GM19467 (cell line): ENCODE data around the gene SLC9A6.
"Not testable (repeated sequence)": the region's sequence is repeated elsewhere in the genome, so short reads cannot be mapped to it uniquely, and the experiment has no call there.

Experiments
- ATAC-seq: cut with Tn5 transposase; IDR thresholded peaks from one replicate; pipeline ENCODE4 v1.9.1; 2021; ENCODE audit warnings: mild to moderate bottlenecking, moderate library complexity; ENCODE audit not compliant: unreplicated experiment

SLC9A6 gene

DNA sequence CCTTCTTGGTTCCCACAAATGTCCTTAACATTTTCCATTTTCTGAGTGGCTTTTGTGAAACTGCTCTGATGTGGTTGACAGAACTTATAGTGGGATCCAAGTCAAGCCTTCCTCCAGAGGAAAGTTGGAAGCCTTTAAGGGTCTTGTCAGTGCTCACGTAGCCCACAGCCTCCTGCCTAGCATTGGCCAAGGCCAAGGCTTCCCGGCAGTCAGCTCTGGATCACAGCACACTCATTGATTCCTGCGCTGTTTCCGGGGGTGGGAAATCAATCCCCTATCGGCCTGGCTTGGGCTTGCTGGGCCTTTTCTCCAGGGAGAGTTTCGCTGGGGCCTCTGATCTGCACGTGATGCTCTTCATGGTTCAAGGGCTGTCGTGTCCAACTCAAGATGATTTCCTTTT is 76.1 kb downstream of the SLC9A6 start:
- ATAC-seq, result no peak

DNA sequence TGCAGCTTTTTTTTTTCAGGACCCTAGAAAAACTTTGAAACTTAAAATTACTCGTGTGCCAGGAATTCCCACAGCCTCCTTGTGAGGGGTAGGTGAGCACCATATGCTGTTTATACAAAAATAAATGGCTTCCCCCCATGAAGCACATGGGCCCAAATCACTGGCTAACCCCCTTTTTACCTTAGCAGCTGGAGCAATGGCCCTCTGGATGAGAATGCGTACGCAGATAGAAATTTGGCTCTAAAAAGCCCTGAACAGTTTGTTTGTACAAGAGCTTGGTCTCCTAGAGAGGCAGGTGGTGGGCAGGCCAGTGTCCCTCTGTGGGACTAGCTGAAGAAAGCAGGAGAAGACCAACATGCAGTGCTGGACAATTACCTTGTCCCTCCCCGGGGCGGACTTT is 76.5 kb downstream of the SLC9A6 start:
- no peak for ATAC-seq

DNA sequence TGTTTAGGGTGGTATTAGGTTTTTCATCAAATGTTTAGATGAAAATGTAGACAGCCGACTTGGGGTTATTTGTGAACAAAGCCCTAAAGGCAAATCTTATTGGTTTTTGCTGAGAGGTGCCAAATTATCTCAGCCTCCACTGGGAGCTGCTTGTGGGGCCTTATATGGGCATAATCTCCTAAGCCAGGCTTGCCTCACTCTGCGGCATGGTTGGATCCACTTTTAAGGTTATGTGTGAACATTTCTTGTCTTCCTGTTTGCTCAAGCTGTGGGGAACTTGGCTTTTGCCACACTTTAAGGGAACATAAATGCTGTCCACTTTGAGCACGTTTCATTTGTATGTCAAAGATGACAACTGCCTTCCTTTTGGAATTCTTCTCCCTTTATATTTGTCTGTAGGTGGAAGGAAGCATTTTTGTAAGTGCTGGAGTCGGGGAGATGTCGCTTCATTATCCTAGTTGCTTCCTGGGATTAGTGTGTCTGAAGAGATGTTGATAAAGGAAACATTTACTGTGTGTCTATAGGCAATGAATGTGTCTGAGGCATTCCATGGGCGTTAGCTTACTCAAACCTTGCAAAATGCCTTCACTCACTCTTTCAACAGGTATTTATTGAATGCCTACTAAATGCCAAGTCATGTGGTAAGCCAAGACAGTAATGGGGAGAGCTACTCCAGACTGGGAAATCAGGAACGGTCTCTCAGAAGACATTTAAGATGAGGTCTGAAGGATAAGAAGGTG is 78.3 kb downstream of the SLC9A6 start:
- no peak for ATAC-seq

DNA sequence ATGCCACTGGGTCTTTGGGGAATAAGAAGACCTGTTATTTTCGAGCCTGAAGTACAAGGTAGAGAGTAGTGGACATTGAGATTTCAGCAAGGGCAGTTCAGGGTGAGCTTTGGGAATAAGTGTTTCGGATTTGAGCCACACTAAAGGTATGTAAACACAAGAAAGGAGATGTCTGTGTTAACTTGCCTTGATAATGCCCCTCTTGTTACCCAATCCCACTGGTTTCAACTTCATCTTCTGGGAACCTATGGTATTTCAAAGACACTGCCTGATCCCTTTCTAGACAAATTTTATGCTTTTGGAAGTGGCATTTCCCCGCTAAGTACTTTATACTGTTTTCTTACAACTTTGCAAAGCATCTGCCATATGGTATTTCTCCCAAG is 79.4 kb downstream of the SLC9A6 start:
- no peak for ATAC-seq

DNA sequence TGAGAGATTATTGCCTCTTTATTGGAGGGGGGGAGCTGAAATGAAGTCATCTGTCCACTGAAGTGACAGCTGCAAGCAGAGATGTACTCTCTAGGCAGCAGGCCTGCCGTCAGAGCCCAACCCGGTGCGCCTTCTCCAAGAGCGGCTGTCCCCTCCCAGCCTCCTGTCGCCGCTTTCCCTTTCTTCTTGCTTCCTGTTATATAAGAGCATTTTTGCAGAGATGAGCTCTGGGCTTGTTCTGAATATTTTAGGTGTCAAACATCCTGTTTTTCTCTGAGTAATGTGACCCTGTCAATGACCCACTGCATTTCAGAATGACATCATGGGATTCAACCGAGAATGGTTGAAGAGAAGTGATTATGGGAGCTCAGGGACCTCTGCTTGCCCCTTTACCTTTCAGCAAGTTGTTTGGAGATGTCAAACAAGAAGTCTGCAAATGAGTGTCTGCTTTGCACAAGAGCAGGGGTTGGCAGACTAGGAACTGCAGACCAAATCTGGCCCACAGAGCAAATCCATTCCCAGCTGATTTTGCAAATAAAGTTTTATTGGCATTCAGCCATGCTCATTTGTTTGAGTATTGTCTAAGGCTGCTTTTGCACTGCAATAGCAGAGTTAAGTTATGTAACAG is 79.9 kb downstream of the SLC9A6 start:
- no peak for ATAC-seq

DNA sequence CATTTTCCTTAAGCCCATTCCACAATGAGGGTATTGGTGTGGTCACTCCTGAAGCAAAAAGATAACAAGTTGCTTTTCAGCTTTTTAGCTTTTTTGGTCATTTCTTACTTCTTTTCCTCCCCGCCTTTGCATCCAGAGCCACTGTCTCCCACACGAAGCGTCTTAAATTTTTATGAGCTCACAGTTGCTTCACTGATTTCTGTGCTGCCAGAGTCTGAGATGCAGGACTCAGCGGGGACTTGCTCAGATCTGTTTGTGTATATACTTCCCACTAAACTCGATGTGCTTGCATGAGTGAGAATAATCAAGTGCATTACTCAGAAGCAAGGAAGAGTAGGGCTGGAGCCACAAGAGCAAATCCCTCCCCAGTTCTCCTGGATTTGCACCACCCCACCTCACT is 81.9 kb downstream of the SLC9A6 start:
- ATAC-seq, result no peak

DNA sequence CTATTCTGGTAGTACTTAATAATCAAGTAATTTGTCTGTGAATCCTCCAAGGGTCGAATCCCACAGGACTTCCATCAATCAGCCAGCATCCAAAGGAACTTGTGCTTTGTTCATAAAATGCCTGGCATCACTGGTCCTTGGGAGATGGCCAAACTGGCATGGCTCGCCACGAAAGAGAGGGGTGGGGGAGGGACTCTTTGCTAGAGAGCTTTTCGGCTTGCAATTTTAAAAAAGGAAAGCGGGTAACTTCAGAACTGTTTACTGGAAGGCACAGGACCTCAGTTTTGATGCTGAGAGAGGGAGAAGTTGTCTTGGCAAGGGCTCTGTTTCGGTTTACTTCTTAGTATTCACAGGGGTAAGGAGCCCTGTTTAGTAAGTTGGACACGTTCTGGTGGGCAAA is 82.7 kb downstream of the SLC9A6 start:
- ATAC-seq, result no peak

DNA sequence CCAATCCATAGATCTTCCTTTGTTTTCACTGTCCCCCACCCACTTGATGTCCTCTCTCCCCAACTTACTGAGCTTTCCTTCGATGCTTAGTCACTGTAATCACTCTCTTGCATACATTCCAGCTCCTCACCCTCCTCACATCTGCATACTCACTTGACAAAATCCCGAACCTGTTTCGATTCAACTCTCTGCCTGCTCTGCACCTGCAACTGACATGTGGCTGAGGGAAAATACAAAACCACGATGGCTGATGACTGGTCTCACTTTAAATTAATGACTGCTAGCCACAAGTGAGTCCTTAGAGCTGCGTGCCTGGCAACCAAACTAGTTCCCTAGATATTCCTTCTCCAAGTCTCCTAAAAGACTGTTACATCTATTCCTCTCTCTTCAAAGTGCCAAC is 91.7 kb downstream of the SLC9A6 start:
- no peak for ATAC-seq

DNA sequence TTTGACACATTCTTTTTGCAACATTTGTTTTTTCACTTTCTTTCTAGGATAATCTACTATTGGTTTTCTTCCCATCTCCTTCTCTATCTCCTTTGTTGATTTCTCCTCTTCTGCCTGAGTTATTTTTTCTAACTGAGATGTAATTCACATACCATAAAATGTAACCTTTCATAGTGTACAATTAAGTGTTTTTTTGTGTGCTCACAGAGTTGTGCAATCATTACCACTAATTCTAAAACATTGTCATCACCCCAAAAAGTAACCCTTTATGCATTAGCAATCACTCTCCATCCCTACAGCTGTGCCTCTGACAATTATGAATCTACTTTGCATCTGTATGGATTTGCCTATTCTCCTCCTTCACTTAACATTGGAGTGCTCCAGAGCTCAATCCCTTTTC is 95.5 kb downstream of the SLC9A6 start:
- no peak for ATAC-seq

DNA sequence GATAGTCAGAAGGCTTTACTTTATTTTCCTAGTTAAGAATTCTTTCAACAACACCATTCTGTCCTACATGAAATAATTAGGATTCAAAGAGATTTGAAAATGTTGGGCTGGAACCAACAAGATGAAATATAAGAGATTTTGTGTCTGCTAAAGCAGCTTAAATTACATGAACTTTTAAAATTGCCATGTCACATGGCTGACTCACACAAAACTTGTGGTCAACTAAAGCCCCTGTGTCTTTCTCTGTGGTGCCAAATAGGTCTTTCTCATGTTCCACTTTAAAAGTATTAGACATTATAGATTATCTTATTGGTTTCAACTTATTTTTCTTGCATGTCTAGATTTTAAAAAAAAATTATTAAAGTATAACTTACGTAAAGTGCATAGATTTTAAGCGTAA is 101.3 kb downstream of the SLC9A6 start:
- ATAC-seq, result no peak

DNA sequence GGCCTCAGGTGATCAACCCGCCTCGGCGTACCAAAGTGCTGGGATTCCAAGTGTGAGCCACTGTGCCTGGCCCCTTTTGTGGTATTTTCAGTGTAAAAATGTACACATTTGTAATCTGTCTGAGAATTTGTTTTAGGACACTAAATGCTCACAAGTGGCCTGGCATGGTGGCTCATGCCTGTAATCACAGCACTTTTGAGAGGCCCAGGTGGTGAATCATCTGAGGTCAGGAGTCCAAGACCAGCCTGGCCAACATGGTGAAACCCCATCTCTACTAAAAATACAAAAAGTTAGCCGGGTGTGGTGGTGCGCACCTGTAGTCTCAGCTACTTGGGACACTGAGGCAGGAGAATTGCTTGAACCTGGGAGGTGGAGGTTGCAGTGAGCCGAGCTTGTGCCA is 106.7 kb downstream of the SLC9A6 start:
- ATAC-seq, result not testable (repeated sequence)

DNA sequence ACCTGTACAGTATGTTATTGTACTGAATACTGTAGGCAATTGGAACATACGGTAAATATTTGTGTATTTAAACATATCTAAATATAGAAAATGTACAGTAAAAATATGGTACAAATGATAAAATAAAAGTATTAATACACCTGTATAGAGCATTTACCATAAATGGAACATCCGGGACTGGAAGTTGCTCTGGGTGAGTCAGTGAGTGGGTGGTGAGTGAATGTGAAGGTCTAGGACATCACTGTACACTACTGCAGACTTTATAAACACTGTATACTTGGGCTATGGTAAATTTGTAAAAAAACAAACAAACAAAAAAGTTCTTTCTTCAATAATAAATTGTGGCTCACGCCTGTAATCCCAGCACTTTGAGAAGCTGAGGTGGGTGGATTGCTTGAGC is 109.7 kb downstream of the SLC9A6 start:
- no peak for ATAC-seq
